Measurements from ENCODE around the gene MUC13.

The MUC13 gene

DNA sequence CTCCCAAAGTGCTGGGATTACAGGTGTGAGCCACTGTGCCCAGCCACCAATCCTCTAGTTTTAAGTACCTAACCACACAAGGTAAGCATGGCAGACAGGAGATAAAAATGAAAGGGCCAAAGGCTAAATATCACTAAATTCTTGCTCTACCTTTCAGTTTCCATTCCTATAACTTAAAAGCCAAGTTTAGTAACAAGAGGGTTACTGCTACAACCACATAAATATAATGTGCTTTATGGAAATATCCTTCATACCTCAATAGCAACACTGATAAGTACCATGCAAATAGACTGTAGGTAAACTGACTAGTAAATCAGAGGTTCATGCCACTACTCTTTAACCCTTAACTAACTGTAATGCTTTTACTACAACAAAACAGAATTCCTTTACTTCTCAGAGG is 38.7 kb upstream of the MUC13 start:
- TF ChIP-seq, protein P1, sequence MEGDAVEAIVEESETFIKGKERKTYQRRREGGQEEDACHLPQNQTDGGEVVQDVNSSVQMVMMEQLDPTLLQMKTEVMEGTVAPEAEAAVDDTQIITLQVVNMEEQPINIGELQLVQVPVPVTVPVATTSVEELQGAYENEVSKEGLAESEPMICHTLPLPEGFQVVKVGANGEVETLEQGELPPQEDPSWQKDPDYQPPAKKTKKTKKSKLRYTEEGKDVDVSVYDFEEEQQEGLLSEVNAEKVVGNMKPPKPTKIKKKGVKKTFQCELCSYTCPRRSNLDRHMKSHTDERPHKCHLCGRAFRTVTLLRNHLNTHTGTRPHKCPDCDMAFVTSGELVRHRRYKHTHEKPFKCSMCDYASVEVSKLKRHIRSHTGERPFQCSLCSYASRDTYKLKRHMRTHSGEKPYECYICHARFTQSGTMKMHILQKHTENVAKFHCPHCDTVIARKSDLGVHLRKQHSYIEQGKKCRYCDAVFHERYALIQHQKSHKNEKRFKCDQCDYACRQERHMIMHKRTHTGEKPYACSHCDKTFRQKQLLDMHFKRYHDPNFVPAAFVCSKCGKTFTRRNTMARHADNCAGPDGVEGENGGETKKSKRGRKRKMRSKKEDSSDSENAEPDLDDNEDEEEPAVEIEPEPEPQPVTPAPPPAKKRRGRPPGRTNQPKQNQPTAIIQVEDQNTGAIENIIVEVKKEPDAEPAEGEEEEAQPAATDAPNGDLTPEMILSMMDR (IDR thresholded peaks at IDR 0.05; ENCODE audit: insufficient read depth, low read length) = no peak
- TF ChIP-seq SPI1 (IDR thresholded peaks at IDR 0.05; ENCODE audit: borderline replicate concordance, low read depth) (no peak), GABPA (IDR thresholded peaks at IDR 0.05; ENCODE audit: low read depth) (no peak), POLR2AphosphoS5 (IDR thresholded peaks at IDR 0.05; ENCODE audit: low read depth) (no peak)
- TF ChIP-seq, protein P2, sequence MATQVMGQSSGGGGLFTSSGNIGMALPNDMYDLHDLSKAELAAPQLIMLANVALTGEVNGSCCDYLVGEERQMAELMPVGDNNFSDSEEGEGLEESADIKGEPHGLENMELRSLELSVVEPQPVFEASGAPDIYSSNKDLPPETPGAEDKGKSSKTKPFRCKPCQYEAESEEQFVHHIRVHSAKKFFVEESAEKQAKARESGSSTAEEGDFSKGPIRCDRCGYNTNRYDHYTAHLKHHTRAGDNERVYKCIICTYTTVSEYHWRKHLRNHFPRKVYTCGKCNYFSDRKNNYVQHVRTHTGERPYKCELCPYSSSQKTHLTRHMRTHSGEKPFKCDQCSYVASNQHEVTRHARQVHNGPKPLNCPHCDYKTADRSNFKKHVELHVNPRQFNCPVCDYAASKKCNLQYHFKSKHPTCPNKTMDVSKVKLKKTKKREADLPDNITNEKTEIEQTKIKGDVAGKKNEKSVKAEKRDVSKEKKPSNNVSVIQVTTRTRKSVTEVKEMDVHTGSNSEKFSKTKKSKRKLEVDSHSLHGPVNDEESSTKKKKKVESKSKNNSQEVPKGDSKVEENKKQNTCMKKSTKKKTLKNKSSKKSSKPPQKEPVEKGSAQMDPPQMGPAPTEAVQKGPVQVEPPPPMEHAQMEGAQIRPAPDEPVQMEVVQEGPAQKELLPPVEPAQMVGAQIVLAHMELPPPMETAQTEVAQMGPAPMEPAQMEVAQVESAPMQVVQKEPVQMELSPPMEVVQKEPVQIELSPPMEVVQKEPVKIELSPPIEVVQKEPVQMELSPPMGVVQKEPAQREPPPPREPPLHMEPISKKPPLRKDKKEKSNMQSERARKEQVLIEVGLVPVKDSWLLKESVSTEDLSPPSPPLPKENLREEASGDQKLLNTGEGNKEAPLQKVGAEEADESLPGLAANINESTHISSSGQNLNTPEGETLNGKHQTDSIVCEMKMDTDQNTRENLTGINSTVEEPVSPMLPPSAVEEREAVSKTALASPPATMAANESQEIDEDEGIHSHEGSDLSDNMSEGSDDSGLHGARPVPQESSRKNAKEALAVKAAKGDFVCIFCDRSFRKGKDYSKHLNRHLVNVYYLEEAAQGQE (IDR thresholded peaks at IDR 0.05; ENCODE audit: insufficient replicate concordance, low read depth) = no peak
- H3K27me3 ChIP-seq (ENCODE audit: insufficient read depth, poor library complexity, severe bottlenecking) = no peaks in the 10 kb centered on the region
- no peak overlapping the region for H3K27ac ChIP-seq (replicated peaks)
- no peak for DNase-seq (ENCODE audit: low read depth in 1 of 2, low spot score in 1 of 2)
- no peak overlapping the region for H3K4me3 ChIP-seq (replicated peaks; ENCODE audit: insufficient read depth, low read length)

DNA sequence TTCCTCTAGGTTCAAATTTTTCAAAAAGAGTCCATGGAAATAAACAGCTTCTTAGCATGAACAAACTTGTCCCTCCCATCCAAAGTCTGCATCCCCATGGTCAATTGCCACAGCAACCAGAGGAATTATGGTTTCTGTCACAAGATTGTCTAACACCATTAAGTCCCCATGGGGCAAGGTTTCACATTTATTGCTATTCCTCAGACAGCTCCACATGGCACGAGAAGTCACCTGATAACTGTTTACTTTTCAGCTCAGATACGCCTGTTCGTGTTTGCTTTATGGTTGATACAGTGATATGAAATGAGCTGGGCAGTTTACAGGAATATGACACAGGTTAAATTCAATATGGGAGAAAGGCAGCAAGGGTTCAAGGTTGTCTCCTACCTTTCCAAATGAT is 37.9 kb upstream of the MUC13 start:
- H3K27me3 ChIP-seq (ENCODE audit: insufficient read depth, poor library complexity, severe bottlenecking) = no peaks in the 10 kb centered on the region
- H3K27ac ChIP-seq (replicated peaks) = no peak overlapping the region
- no peak overlapping the region for H3K4me3 ChIP-seq (replicated peaks; ENCODE audit: insufficient read depth, low read length)
- no peak for DNase-seq (ENCODE audit: low read depth in 1 of 2, low spot score in 1 of 2)
- no peak for TF ChIP-seq GABPA (IDR thresholded peaks at IDR 0.05; ENCODE audit: low read depth)
- TF ChIP-seq, protein P2 (IDR thresholded peaks at IDR 0.05; ENCODE audit: insufficient replicate concordance, low read depth) = no peak
- TF ChIP-seq, protein P1 (IDR thresholded peaks at IDR 0.05; ENCODE audit: insufficient read depth, low read length) = no peak
- no peak for TF ChIP-seq POLR2AphosphoS5 (IDR thresholded peaks at IDR 0.05; ENCODE audit: low read depth)
- no peak for TF ChIP-seq SPI1 (IDR thresholded peaks at IDR 0.05; ENCODE audit: borderline replicate concordance, low read depth)

DNA sequence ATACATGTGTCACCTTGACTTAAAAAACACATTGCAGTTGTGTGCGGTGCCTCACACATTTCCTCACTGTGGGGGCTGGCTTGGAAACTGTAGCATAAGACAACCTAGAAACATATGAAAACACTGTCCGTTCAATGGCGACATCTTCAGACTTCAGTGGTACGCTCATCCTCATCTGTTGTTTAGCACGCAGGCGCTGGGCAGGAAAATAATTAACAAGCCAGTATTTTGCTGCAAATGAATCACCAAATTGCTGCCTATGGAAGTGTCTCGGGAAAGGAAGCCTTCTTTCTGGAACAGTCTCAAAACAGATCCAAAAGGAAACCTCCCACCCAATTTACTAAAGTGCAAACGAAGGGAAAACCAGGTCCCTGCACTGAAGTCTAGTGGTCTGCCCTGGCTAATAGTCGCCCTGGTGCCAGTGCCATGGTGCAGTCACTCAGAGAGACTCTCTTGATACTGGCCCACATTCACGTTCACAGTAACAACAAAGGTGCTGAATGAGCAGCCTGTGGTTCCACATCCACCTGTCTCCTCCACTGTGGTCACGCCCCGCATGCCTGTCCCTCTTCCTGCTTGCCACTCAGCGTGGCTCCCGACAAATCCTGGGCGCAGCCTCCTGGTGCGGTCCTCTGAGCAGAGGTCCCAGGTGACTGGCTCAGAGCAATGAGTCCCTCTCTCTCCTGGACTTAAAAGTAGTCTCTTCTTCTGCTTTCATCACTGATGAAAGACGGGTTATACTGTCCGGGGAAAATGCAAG is 35.6 kb upstream of the MUC13 start:
- TF ChIP-seq, protein P2 (IDR thresholded peaks at IDR 0.05; ENCODE audit: insufficient replicate concordance, low read depth) = no peak
- no peak for TF ChIP-seq POLR2AphosphoS5 (IDR thresholded peaks at IDR 0.05; ENCODE audit: low read depth)
- TF ChIP-seq GABPA (IDR thresholded peaks at IDR 0.05; ENCODE audit: low read depth) = no peak
- no peak for TF ChIP-seq SPI1 (IDR thresholded peaks at IDR 0.05; ENCODE audit: borderline replicate concordance, low read depth)
- TF ChIP-seq, protein P1 (IDR thresholded peaks at IDR 0.05; ENCODE audit: insufficient read depth, low read length) = no peak
- no peak overlapping the region for H3K27ac ChIP-seq (replicated peaks)
- no peak for DNase-seq (ENCODE audit: low read depth in 1 of 2, low spot score in 1 of 2)
- H3K4me3 ChIP-seq (replicated peaks; ENCODE audit: insufficient read depth, low read length) = no peak overlapping the region
- no peaks in the 10 kb centered on the region for H3K27me3 ChIP-seq (ENCODE audit: insufficient read depth, poor library complexity, severe bottlenecking)

Measured in HL-60 (cell line).